HepG2 (cell line): Measurements from ENCODE around the gene CFAP43. TPM values are rescaled to one million over a fixed set of nuclear protein-coding genes. Genes with fewer than 3 reads are reported as not detected.

Experiments used
- ATAC-seq: fragments of 200-7000 bp; cut with Tn5 transposase; 3 replicates; pipeline ENCODE4 v1.9.1; 2020; ENCODE audit warnings: mild to moderate bottlenecking, moderate library complexity
- BruUV-seq: library from RNA; stranded (reverse); fragments of 400-500 nt; replicated peaks from 2 replicates; lab custom pipeline; 2021; lab: Mats Ljungman, UMichigan
- CTCF ChIA-PET: fragments of 300-600 bp; formaldehyde crosslinking; extraction: SDS; loops from one replicate; lab custom pipeline; 2021; ENCODE audit warnings: low total read pairs, inconsistent platforms, low intra/inter-chr PET ratio; lab: Yijun Ruan, JAX
- POLR2A ChIA-PET: fragments of 350-600 bp; sonication (Branson Sonifier 250); formaldehyde crosslinking; loops from one replicate; lab custom pipeline; 2020; ENCODE audit warnings: antibody characterized with exemption, inconsistent platforms; lab: Yijun Ruan, JAX
- DNase-seq: peaks from one replicate; pipeline ENCODE4 v3.0.0-alpha.2; 2015; ENCODE audit warnings: low spot score
- FAIRE-seq: peaks from 3 replicates; lab custom pipeline; 2011; peaks lifted over from hg19 to GRCh38; lab: Jason Lieb, UNC
- H2AFZ ChIP-seq: one replicate; pipeline ENCODE4 v1.6.1; 2011; ENCODE audit warnings: low read length, inconsistent platforms
- H3K27ac ChIP-seq: fragments of 300-600 bp; 3 replicates; pipeline ENCODE4 v1.8.0; 2011; ENCODE audit warnings: mixed run types, mild to moderate bottlenecking, mixed read lengths, low read length, inconsistent platforms; ENCODE audit not compliant: insufficient read depth; ENCODE audit errors: extremely low read length
- H3K27me3 ChIP-seq, 2 experiments: fragments of 200-600 bp in 1 of 2; 2 replicates in 1 of 2; 3 replicates in 1 of 2; pipeline versions ENCODE4 v1.6.0 to v1.8.0; 2011; ENCODE audit warnings: low read length in 2 of 2, mild to moderate bottlenecking in 2 of 2, moderate library complexity in 2 of 2, inconsistent platforms in 1 of 2; ENCODE audit not compliant: insufficient read depth in 2 of 2, control insufficient read depth in 1 of 2
- H3K36me3 ChIP-seq, 2 experiments: fragments of 200-600 bp in 1 of 2; replicated peaks in 1 of 2; 2 replicates in 1 of 2; 3 replicates in 1 of 2; pipeline versions ENCODE4 v1.5.1 to v1.8.0; 2011; ENCODE audit warnings: low read length in 2 of 2, inconsistent platforms in 1 of 2; ENCODE audit not compliant: insufficient read depth in 2 of 2, control insufficient read depth in 1 of 2
- H3K4me1 ChIP-seq: 2 replicates; pipeline ENCODE4 v1.5.1; 2012; ENCODE audit warnings: low read length, inconsistent platforms; ENCODE audit not compliant: insufficient read depth
- H3K4me2 ChIP-seq: 2 replicates; pipeline ENCODE4 v1.6.0; 2011; ENCODE audit warnings: low read depth, low read length, inconsistent platforms
- H3K4me3 ChIP-seq, 3 experiments: fragments of 200-600 bp in 1 of 3; sonication (generic), shearing (Covaris generic) in 1 of 3; replicated peaks in 1 of 3; 2 replicates each; pipeline ENCODE4 v1.5.1; 2011 to 2016; ENCODE audit warnings: low read length in 3 of 3, inconsistent platforms in 2 of 3, low read depth in 2 of 3, mild to moderate bottlenecking in 2 of 3, control low read depth in 1 of 3, mixed read lengths in 1 of 3; ENCODE audit not compliant: insufficient read depth in 1 of 3
- H3K79me2 ChIP-seq: one replicate; pipeline ENCODE4 v1.6.1; 2011; ENCODE audit warnings: low read length, inconsistent platforms; ENCODE audit not compliant: insufficient read depth
- H3K9ac ChIP-seq: 2 replicates; pipeline ENCODE4 v1.6.0; 2011; ENCODE audit warnings: mild to moderate bottlenecking, low read depth, low read length, inconsistent platforms; ENCODE audit not compliant: insufficient read depth
- H3K9me3 ChIP-seq: 2 replicates; pipeline ENCODE4 v1.5.1; 2012; ENCODE audit warnings: mild to moderate bottlenecking, low read length
- H4K20me1 ChIP-seq: 2 replicates; pipeline ENCODE4 v1.6.0; 2011; ENCODE audit warnings: inconsistent platforms, mild to moderate bottlenecking, low read length, moderate library complexity; ENCODE audit not compliant: insufficient read depth
- ARNT2 ChIP-seq: sonication (generic); formaldehyde crosslinking; IDR thresholded peaks from 2 replicates; pipeline ENCODE4 v1.8.0; 2022; ENCODE audit warnings: mild to moderate bottlenecking, low read depth, missing genetic modification reagents, moderate library complexity
- ATF2 ChIP-seq: sonication (generic); formaldehyde crosslinking; IDR thresholded peaks from 2 replicates; pipeline ENCODE4 v1.4.0; 2020; ENCODE audit warnings: missing genetic modification reagents
- MIXL1 ChIP-seq: IDR thresholded peaks from 2 replicates; pipeline ENCODE4 v1.6.1; 2016
- RBFOX2 ChIP-seq: fragments of 200-400 bp; formaldehyde crosslinking; IDR thresholded peaks from 2 replicates; pipeline ENCODE4 v1.6.1; 2017; ENCODE audit warnings: low read depth, mild to moderate bottlenecking, low read length
- ZNF383 ChIP-seq: sonication (generic); formaldehyde crosslinking; IDR thresholded peaks from 2 replicates; pipeline ENCODE4 v1.4.0; 2020; ENCODE audit warnings: missing genetic modification reagents, mild to moderate bottlenecking, borderline replicate concordance
- ZNF782 ChIP-seq: sonication (generic); formaldehyde crosslinking; IDR thresholded peaks from 2 replicates; pipeline ENCODE4 v1.4.0; 2020; ENCODE audit warnings: missing genetic modification reagents, mild to moderate bottlenecking, borderline replicate concordance
- WGBS: methylation state at CpG from one replicate; pipeline ENCODE4 v1.1.6; 2017; ENCODE audit warnings: low lambda C conversion rate; 5-methylcytosine and 5-hydroxymethylcytosine counted together
- in situ Hi-C: cut with HindIII; loops from 2 replicates; pipeline ENCODE4 v1.10.0; 2017; ENCODE audit warnings: low pct_unique_long_range_greater_than_20kb; ENCODE audit not compliant: extremely low pct_ligation_motif_present
- intact Hi-C: fragments of 100-400 bp; cut with micrococcal nuclease; formaldehyde crosslinking; loops from one replicate; pipeline ENCODE4 v1.10.0; 2022; ENCODE audit not compliant: unreplicated experiment
- polyA plus RNA-seq, 8 experiments: library from polyadenylated mRNA; depleted of rRNA in 3 of 8; stranded (reverse) in 7 of 8; unstranded in 1 of 8; fragments of >200 nt; fragmentation: Illumina TruSeq in 4 of 8; extraction: Trizol in 4 of 8; gene quantifications; 2 replicates each; pipeline versions ENCODE4 v1.2.1 to v1.2.3, GENCODE V29; 2011 to 2016; ENCODE audit warnings: low read depth in 4 of 8, missing spikeins in 1 of 8, mixed read lengths in 1 of 8; ENCODE audit not compliant: insufficient read depth in 1 of 8
- total RNA-seq, 5 experiments: library from RNA; depleted of rRNA; stranded (reverse); fragments of >200 nt; fragmentation: Illumina TruSeq; extraction: Trizol; gene quantifications; 2 replicates each; pipeline ENCODE4 v1.2.3, GENCODE V29; 2016; ENCODE audit warnings: low read depth in 1 of 5
- TF ChIP-seq, protein P1 (sequence below): IDR thresholded peaks from 2 replicates; pipeline ENCODE4 v1.6.1; 2016; ENCODE audit warnings: low read depth

CFAP43 gene
- total and polyA plus RNA-seq, 2 of the 13 experiments (the other 11 are each of a cell fraction or from before 2014, with no cell fraction given) = 0.24 to 0.38 TPM

- no peak for TF ChIP-seq ATF2 (CRISPR knock-in tag)
- TF ChIP-seq MIXL1 = 0 out of 2 replicates have a peak, but pooled peaks have one; percentile 40
- TF ChIP-seq ZNF782 (CRISPR knock-in tag) = no peak
- TF ChIP-seq ZNF383 (CRISPR knock-in tag) = no peak
Measured at GRCh38 chr10:104264783-104265182, 32.6 kb upstream of the CFAP43 start (continued).

- Histone ChIP-seq H3K4me1 (peaks cover 86% of the 10 kb centered on the region), H3K9me3 (no peaks in the 10 kb centered on the region), H2AFZ (no peak overlapping the region), H3K27me3 (no peaks in the 10 kb centered on the region), H3K4me2 (no peak overlapping the region), H3K27ac (no peak overlapping the region), H4K20me1 (peaks cover 11% of the 10 kb centered on the region), H3K79me2 (peaks cover 41% of the 10 kb centered on the region)
- ATAC-seq (no peak), DNase-seq (no peak)
- in situ Hi-C loops = no loop called here
- no TSS peak for BruUV-seq
- WGBS = 95% methylated on average over 3 of the region's 5 CpGs
- POLR2A ChIA-PET = interaction anchor here (2.0 to 2.6 kb wide), 2 partner anchors 8 to 13 kb away, joined by 5 to 12 read pairs; partner anchors contain the start of gene GSTO1
- TF ChIP-seq, protein P1, sequence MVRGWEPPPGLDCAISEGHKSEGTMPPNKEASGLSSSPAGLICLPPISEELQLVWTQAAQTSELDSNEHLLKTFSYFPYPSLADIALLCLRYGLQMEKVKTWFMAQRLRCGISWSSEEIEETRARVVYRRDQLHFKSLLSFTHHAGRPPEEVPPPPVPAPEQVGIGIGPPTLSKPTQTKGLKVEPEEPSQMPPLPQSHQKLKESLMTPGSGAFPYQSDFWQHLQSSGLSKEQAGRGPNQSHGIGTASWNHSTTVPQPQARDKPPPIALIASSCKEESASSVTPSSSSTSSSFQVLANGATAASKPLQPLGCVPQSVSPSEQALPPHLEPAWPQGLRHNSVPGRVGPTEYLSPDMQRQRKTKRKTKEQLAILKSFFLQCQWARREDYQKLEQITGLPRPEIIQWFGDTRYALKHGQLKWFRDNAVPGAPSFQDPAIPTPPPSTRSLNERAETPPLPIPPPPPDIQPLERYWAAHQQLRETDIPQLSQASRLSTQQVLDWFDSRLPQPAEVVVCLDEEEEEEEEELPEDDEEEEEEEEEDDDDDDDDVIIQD = no peak
- TF ChIP-seq RBFOX2 = peak; percentile 39; the same call in 1 of the 2 replicates
- no peak for TF ChIP-seq ARNT2 (CRISPR knock-in tag)
- TF ChIP-seq, all 625 proteins: peak for 1
- intact Hi-C loops = no loop called here
- Histone ChIP-seq H3K36me3 (peaks cover 11 to 89% of the 10 kb centered on the region in 2 experiments), H3K4me3 (no peak overlapping the region), H3K9ac (no peak overlapping the region)
- no peak for FAIRE-seq
- CTCF ChIA-PET = no interaction called here
Measured at GRCh38 chr10:104262055-104262454, 29.9 kb upstream of the CFAP43 start.
